HEK293T (cell line): ENCODE data around the gene SIGLEC14.

Experiments used
- FOXK2 ChIP-seq: fragments of 450-650 bp; IDR thresholded peaks from 2 replicates; pipeline ENCODE4 v1.6.1; 2016; ENCODE audit warnings: mild to moderate bottlenecking
- HDGF ChIP-seq: fragments of 450-650 bp; IDR thresholded peaks from 2 replicates; pipeline ENCODE4 v1.6.1; 2017; ENCODE audit warnings: antibody characterized with exemption, borderline replicate concordance
- L3MBTL2 ChIP-seq: fragments of 450-650 bp; conservative IDR thresholded peaks from 2 replicates; pipeline ENCODE4 v1.6.1; 2016; ENCODE audit warnings: mild to moderate bottlenecking
- LEF1 ChIP-seq: fragments of 450-650 bp; IDR thresholded peaks from 2 replicates; pipeline ENCODE4 v1.6.1; 2017; ENCODE audit warnings: mild to moderate bottlenecking, borderline replicate concordance
- NFRKB ChIP-seq: fragments of 450-650 bp; IDR thresholded peaks from 2 replicates; pipeline ENCODE4 v1.6.1; 2016; ENCODE audit warnings: mild to moderate bottlenecking, moderate library complexity
- TARDBP ChIP-seq: fragments of 450-650 bp; IDR thresholded peaks from 2 replicates; pipeline ENCODE4 v1.6.1; 2016

- TF ChIP-seq TARDBP: no peak
- TF ChIP-seq LEF1: no peak
- TF ChIP-seq L3MBTL2: no peak
- TF ChIP-seq HDGF: no peak
- no peak for TF ChIP-seq NFRKB
- TF ChIP-seq FOXK2: no peak
Observed at GRCh38 chr19:51632126-51632525, 14.5 kb downstream of the SIGLEC14 start.
